ENCODE data around the gene THOC5. TPM values are rescaled to one million over a fixed set of nuclear protein-coding genes. Genes with fewer than 3 reads are reported as not detected.

Gene THOC5
- total and polyA plus RNA-seq, 2 donors from 2014 or later: 23.1 to 37.9 TPM

- FAIRE-seq (no peak), DNase-seq (peak in 2 of 5 donors; percentile 37 to 59)
- no peaks in the 10 kb centered on the region for H3K4me1 ChIP-seq (ENCODE audit: control insufficient read depth in 2 of 3, insufficient read depth in 2 of 3, low read depth in 1 of 3, low read length in 3 of 3)
- H3K9ac ChIP-seq (ENCODE audit: low read length in 3 of 3): no peak overlapping the region
- intact Hi-C loops (cut with DNase I): no loop called here
- H3K36me3 ChIP-seq (ENCODE audit: control insufficient read depth in 2 of 3, insufficient read depth in 3 of 3, low read length in 3 of 3): no peaks in the 10 kb centered on the region
- no peak for TF ChIP-seq CTCF (IDR thresholded peaks at IDR 0.05; ENCODE audit: borderline replicate concordance, extremely low read depth, insufficient read depth)
- H3K27ac ChIP-seq (ENCODE audit: low read depth in 2 of 2, low read length in 2 of 2): no peak overlapping the region
- no peaks in the 10 kb centered on the region for H3K9me3 ChIP-seq (ENCODE audit: control insufficient read depth in 2 of 3, insufficient read depth in 1 of 3, low read length in 3 of 3)
- no peaks in the 10 kb centered on the region for H3K27me3 ChIP-seq (ENCODE audit: control insufficient read depth, insufficient read depth, low read length)
- no peak overlapping the region for H3K4me3 ChIP-seq (ENCODE audit: low read length in 3 of 3)
These were observed 95.8 kb downstream of the THOC5 start for GRCh38 chr22:29457730-29458129.

DNA sequence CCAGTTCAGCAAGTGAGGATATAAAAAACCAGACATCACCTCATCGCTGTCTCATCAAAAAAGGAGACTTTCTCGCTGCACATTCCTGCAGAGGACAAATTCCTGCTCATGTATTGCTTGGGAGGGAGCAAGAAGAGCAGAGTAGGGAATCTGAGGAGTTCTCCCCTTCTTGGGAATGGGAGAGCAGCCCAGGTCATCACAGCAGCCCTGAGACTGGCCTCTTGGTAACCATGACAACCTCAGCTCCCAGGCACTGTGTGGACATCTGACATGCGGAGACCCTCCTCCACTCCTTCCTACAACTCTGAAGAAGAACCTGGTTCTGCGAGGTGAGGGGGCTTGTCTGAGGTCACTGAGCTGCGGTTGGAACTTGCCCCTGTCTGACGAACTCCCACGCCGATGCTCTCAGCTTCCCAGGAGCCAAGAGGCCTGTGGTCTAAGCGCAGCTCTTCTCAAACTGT is 97.3 kb downstream of the THOC5 start:
- no peak for TF ChIP-seq CTCF (IDR thresholded peaks at IDR 0.05; ENCODE audit: borderline replicate concordance, extremely low read depth, insufficient read depth)
- Histone ChIP-seq H3K27me3 (ENCODE audit: control insufficient read depth, insufficient read depth, low read length) (no peaks in the 10 kb centered on the region), H3K4me3 (ENCODE audit: low read length in 3 of 3) (no peak overlapping the region), H3K4me1 (ENCODE audit: control insufficient read depth in 2 of 3, insufficient read depth in 2 of 3, low read depth in 1 of 3, low read length in 3 of 3) (no peaks in the 10 kb centered on the region), H3K9me3 (ENCODE audit: control insufficient read depth in 2 of 3, insufficient read depth in 1 of 3, low read length in 3 of 3) (no peaks in the 10 kb centered on the region), H3K27ac (ENCODE audit: low read depth in 2 of 2, low read length in 2 of 2) (no peak overlapping the region), H3K9ac (ENCODE audit: low read length in 3 of 3) (no peak overlapping the region), H3K36me3 (ENCODE audit: control insufficient read depth in 2 of 3, insufficient read depth in 3 of 3, low read length in 3 of 3) (no peaks in the 10 kb centered on the region)
- FAIRE-seq (no peak), DNase-seq (peak in 4 of 5 donors; percentile 50 to 70 (median 60))
- intact Hi-C loops (cut with DNase I): no loop called here

Other genes starting within 250 kb of the THOC5 start
- 27.2 TPM for gene GAS2L1, start 247.1 kb downstream of the THOC5 start, total RNA-seq
- gene GAS2L1, start 247.1 kb downstream of the THOC5 start, polyA plus RNA-seq (ENCODE audit: insufficient read depth, low read depth, low replicate concordance): 24.2 TPM
- 1.2 TPM for gene RASL10A, start 238.1 kb downstream of the THOC5 start, total RNA-seq
- gene RASL10A, start 238.1 kb downstream of the THOC5 start, polyA plus RNA-seq (ENCODE audit: insufficient read depth, low read depth, low replicate concordance): 0.73 TPM
- 82.9 TPM for gene AP1B1, start 165.2 kb downstream of the THOC5 start, total RNA-seq
- 50.5 TPM for gene AP1B1, start 165.2 kb downstream of the THOC5 start, polyA plus RNA-seq (ENCODE audit: insufficient read depth, low read depth, low replicate concordance)
- not detected for gene RFPL1, start 115.2 kb downstream of the THOC5 start, total RNA-seq
- gene RFPL1, start 115.2 kb downstream of the THOC5 start, polyA plus RNA-seq (ENCODE audit: insufficient read depth, low read depth, low replicate concordance): not detected
- 0.60 TPM for gene NEFH, start 73.5 kb downstream of the THOC5 start, total RNA-seq
- 1.7 TPM for gene NEFH, start 73.5 kb downstream of the THOC5 start, polyA plus RNA-seq (ENCODE audit: insufficient read depth, low read depth, low replicate concordance)
- gene NIPSNAP1, start 27.4 kb upstream of the THOC5 start, total RNA-seq: 48.8 TPM
- gene NIPSNAP1, start 27.4 kb upstream of the THOC5 start, polyA plus RNA-seq (ENCODE audit: insufficient read depth, low read depth, low replicate concordance): 136 TPM
- 60.6 TPM for gene NF2, start 49.9 kb upstream of the THOC5 start, total RNA-seq
- gene NF2, start 49.9 kb upstream of the THOC5 start, polyA plus RNA-seq (ENCODE audit: insufficient read depth, low read depth, low replicate concordance): 15.4 TPM
- 0.06 TPM for gene CABP7, start 166.2 kb upstream of the THOC5 start, total RNA-seq
- not detected for gene CABP7, start 166.2 kb upstream of the THOC5 start, polyA plus RNA-seq (ENCODE audit: insufficient read depth, low read depth, low replicate concordance)
- gene ZMAT5, start 213.2 kb upstream of the THOC5 start, total RNA-seq: 21.3 TPM
- gene ZMAT5, start 213.2 kb upstream of the THOC5 start, polyA plus RNA-seq (ENCODE audit: insufficient read depth, low read depth, low replicate concordance): 47.7 TPM
- gene UQCR10, start 213.6 kb upstream of the THOC5 start, total RNA-seq: 78.7 TPM
- gene UQCR10, start 213.6 kb upstream of the THOC5 start, polyA plus RNA-seq (ENCODE audit: insufficient read depth, low read depth, low replicate concordance): 479 TPM

All from kidney (tissue), 14 donors.